ENCODE measurements around the gene MGMT.

GRCh38 chr10:129613377-129613980, 146.4 kb downstream of the MGMT start:
- TF ChIP-seq POLR2A (IDR thresholded peaks at IDR 0.05) (no peak), CTCF (IDR thresholded peaks at IDR 0.05) (no peak)

Data from testis (tissue), 2 donors.